ENCODE measurements around the gene ADD2.

- TF ChIP-seq POLR2A (IDR thresholded peaks at IDR 0.05; ENCODE audit: low read length) (no peak), GATA1 (IDR thresholded peaks at IDR 0.05; ENCODE audit: low read depth, low read length) (no peak)
These were observed 80.6 kb downstream of the ADD2 start for GRCh38 chr2:70687461-70687795.

All from erythroblast (primary cell).